Testis (tissue), 2 donors: ENCODE results near the gene NKIRAS2.

Source experiments
- CTCF ChIP-seq, 3 experiments: fragments of 450-650 bp in 2 of 3; fragments of 200-600 bp in 1 of 3; sonication (generic) in 1 of 3; IDR thresholded peaks; one replicate each; pipeline ENCODE4 v1.5.1; 2016 to 2019; ENCODE audit warnings: antibody characterized with exemption in 3 of 3, mild to moderate bottlenecking in 2 of 3, moderate library complexity in 1 of 3
- POLR2A ChIP-seq: fragments of 450-650 bp; IDR thresholded peaks from one replicate; pipeline ENCODE4 v1.6.1; 2017; ENCODE audit warnings: antibody characterized with exemption, mild to moderate bottlenecking, moderate library complexity

GRCh38 chr17:42026857-42027589, 7.1 kb downstream of the NKIRAS2 start:
- TF ChIP-seq CTCF (IDR thresholded peaks at IDR 0.05) (no peak), POLR2A (no peak)
